H1 (cell line): ENCODE measurements around the gene E2F3. TPM values are rescaled to one million over a fixed set of nuclear protein-coding genes. Genes with fewer than 3 reads are reported as not detected.

Experiments used
- CBX8 ChIP-seq: fragments of 300-800, 300-1000 bp; sonication (generic); IDR thresholded peaks from 2 replicates; pipeline ENCODE4 v1.7.1; 2016; ENCODE audit warnings: low read depth, low read length, borderline replicate concordance
- CHD7 ChIP-seq: fragments of 300-600 bp; sonication (generic); IDR thresholded peaks from 2 replicates; pipeline ENCODE4 v1.7.1; 2012; ENCODE audit warnings: low read length, moderate library complexity, mild to moderate bottlenecking, inconsistent platforms; ENCODE audit not compliant: insufficient replicate concordance
- POLR2A ChIP-seq, 2 experiments: IDR thresholded peaks; 1 replicate in 1 of 2; 2 replicates in 1 of 2; pipeline ENCODE4 v1.6.1; 2011; ENCODE audit warnings: low read depth in 2 of 2, low read length in 2 of 2, mild to moderate bottlenecking in 2 of 2; ENCODE audit errors: control extremely low read depth in 1 of 2
- RBBP5 ChIP-seq: IDR thresholded peaks from 2 replicates; pipeline ENCODE4 v1.7.1; 2012; ENCODE audit warnings: low read depth, mild to moderate bottlenecking, inconsistent platforms, low read length, moderate library complexity, borderline replicate concordance
- RNF2 ChIP-seq: fragments of 200-900, 300-1000 bp; sonication (generic); IDR thresholded peaks from 2 replicates; pipeline ENCODE4 v1.7.1; 2016; ENCODE audit warnings: borderline replicate concordance, low read depth, mild to moderate bottlenecking, antibody characterized with exemption, low read length; ENCODE audit not compliant: poor library complexity, severe bottlenecking; ENCODE audit errors: missing control alignments
- SP2 ChIP-seq: IDR thresholded peaks from 2 replicates; pipeline ENCODE4 v1.6.1; 2012; ENCODE audit warnings: mild to moderate bottlenecking, low read length, inconsistent platforms
- ZNF274 ChIP-seq: IDR thresholded peaks from 2 replicates; pipeline ENCODE4 v1.7.0; 2012; ENCODE audit warnings: low read length, borderline replicate concordance; ENCODE audit errors: extremely low read depth
- polyA plus RNA-seq, 7 experiments: library from polyadenylated mRNA; depleted of rRNA in 3 of 7; stranded (reverse) in 5 of 7; unstranded in 2 of 7; fragments of >200 nt in 5 of 7; fragments of 200-250 nt in 2 of 7; gene quantifications; 1 replicate in 5 of 7; 2 replicates in 1 of 7; 4 replicates in 1 of 7; pipeline versions ENCODE4 v1.2.1 to v1.2.3, GENCODE V29; 2011 to 2013; ENCODE audit warnings: missing spikeins in 2 of 7, mixed read lengths in 2 of 7
- total RNA-seq: library from RNA; stranded (reverse); fragmentation: NEBNext Ultra II Directional; extraction: Animal tissue kit (Norgen Biotek cat#: 25700); gene quantifications from 2 replicates; pipeline ENCODE4 v1.2.1, GENCODE V29; 2021
- TF ChIP-seq, protein P1 (sequence below): IDR thresholded peaks from 2 replicates; pipeline ENCODE4 v1.6.1; 2011; ENCODE audit warnings: low read length, improper control_type of control experiment

The E2F3 gene
- total and polyA plus RNA-seq, 2 of the 8 experiments (the other 6 are each of a cell fraction or from before 2014, with no cell fraction given), result 14.9 to 42.2 TPM

- TF ChIP-seq CHD7, result no peak
- TF ChIP-seq POLR2A (IDR thresholded peaks at IDR 0.05; ENCODE audit: control extremely low read depth in 1 of 2, low read depth in 2 of 2, low read length in 2 of 2), result no peak
- TF ChIP-seq RBBP5, result no peak
- TF ChIP-seq ZNF274, result no peak
- TF ChIP-seq SP2, result no peak
- TF ChIP-seq RNF2, result no peak
- TF ChIP-seq, protein P1, sequence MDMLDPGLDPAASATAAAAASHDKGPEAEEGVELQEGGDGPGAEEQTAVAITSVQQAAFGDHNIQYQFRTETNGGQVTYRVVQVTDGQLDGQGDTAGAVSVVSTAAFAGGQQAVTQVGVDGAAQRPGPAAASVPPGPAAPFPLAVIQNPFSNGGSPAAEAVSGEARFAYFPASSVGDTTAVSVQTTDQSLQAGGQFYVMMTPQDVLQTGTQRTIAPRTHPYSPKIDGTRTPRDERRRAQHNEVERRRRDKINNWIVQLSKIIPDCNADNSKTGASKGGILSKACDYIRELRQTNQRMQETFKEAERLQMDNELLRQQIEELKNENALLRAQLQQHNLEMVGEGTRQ, result no peak
- TF ChIP-seq CBX8, result no peak
Measured at GRCh38 chr6:20472748-20473147, 71.1 kb downstream of the E2F3 start (continued).
